ENCODE measurements around the gene PTPRJ.

The PTPRJ gene

GRCh38 chr11:48095779-48096470 is 115.6 kb downstream of the PTPRJ start:
- FAIRE-seq, result no peak

- no peak for FAIRE-seq
These were observed 116.5 kb downstream of the PTPRJ start for GRCh38 chr11:48096588-48097525.

- no peak for FAIRE-seq
These were observed 117.7 kb downstream of the PTPRJ start for GRCh38 chr11:48098024-48098423.

GRCh38 chr11:48099916-48100446 is 119.6 kb downstream of the PTPRJ start:
- FAIRE-seq, result no peak

- no peak for FAIRE-seq
These were observed 120.8 kb downstream of the PTPRJ start for GRCh38 chr11:48101044-48101733.

GRCh38 chr11:48101958-48102357 is 121.6 kb downstream of the PTPRJ start:
- no peak for FAIRE-seq

GRCh38 chr11:48103621-48104567 is 123.5 kb downstream of the PTPRJ start:
- no peak for FAIRE-seq

GRCh38 chr11:48104568-48104924 is 124.2 kb downstream of the PTPRJ start:
- FAIRE-seq, result no peak

- no peak for FAIRE-seq
These were observed 125.0 kb downstream of the PTPRJ start for GRCh38 chr11:48105096-48105990.

GRCh38 chr11:48106166-48106565 is 125.8 kb downstream of the PTPRJ start:
- no peak for FAIRE-seq

GRCh38 chr11:48107188-48107704 is 126.9 kb downstream of the PTPRJ start:
- FAIRE-seq, result no peak

- FAIRE-seq, result no peak
These were observed 128.1 kb downstream of the PTPRJ start for GRCh38 chr11:48108231-48109045.

- FAIRE-seq, result no peak
These were observed 128.8 kb downstream of the PTPRJ start for GRCh38 chr11:48109046-48109666.

GRCh38 chr11:48110509-48110766 is 130.1 kb downstream of the PTPRJ start:
- no peak for FAIRE-seq

GRCh38 chr11:48111891-48112290 is 131.5 kb downstream of the PTPRJ start:
- FAIRE-seq, result no peak

- no peak for FAIRE-seq
These were observed 134.4 kb downstream of the PTPRJ start for GRCh38 chr11:48114740-48115139.

- no peak for FAIRE-seq
These were observed 136.3 kb downstream of the PTPRJ start for GRCh38 chr11:48116437-48117228.

GRCh38 chr11:48122246-48122645 is 141.9 kb downstream of the PTPRJ start:
- FAIRE-seq, result no peak

GRCh38 chr11:48122656-48123055 is 142.3 kb downstream of the PTPRJ start:
- FAIRE-seq, result no peak
